K562 (cell line): ENCODE measurements around the gene EIF3K. TPM values are rescaled to one million over a fixed set of nuclear protein-coding genes. Genes with fewer than 3 reads are reported as not detected.

ENCODE experiments used
- BMI1 ChIP-seq: fragments of 150-350 bp; IDR thresholded peaks from 2 replicates; pipeline ENCODE4 v1.6.1; 2014; ENCODE audit warnings: low read length
- CBFA2T3 ChIP-seq: fragments of 450-650 bp; IDR thresholded peaks from 2 replicates; pipeline ENCODE4 v1.6.1; 2017
- EP400 ChIP-seq: fragments of 450-650 bp; IDR thresholded peaks from 2 replicates; pipeline ENCODE4 v1.6.1; 2017; ENCODE audit warnings: antibody characterized with exemption, mild to moderate bottlenecking, moderate library complexity
- ETS2 ChIP-seq: IDR thresholded peaks from 2 replicates; pipeline ENCODE4 v1.6.1; 2016; ENCODE audit warnings: borderline replicate concordance, missing genetic modification characterization, mild to moderate bottlenecking, moderate library complexity, missing compliant biosample characterization; ENCODE audit not compliant: poor library complexity, severe bottlenecking
- GABPB1 ChIP-seq: sonication (generic); formaldehyde crosslinking; IDR thresholded peaks from 2 replicates; pipeline ENCODE4 v1.8.0; 2022; ENCODE audit warnings: mild to moderate bottlenecking, missing genetic modification reagents
- JUN ChIP-seq, 2 experiments: sonication (generic) in 1 of 2; formaldehyde crosslinking in 1 of 2; IDR thresholded peaks; 2 replicates each; pipeline versions ENCODE4 v1.6.1 to v1.8.0; 2012 to 2022; ENCODE audit warnings: borderline replicate concordance in 2 of 2, mild to moderate bottlenecking in 2 of 2, improper control_type of control experiment in 1 of 2, low read depth in 1 of 2, low read length in 1 of 2, missing genetic modification reagents in 1 of 2
- NR2F6 ChIP-seq: fragments of 450-650 bp; formaldehyde crosslinking; IDR thresholded peaks from 2 replicates; pipeline ENCODE4 v1.4.0; 2020; ENCODE audit warnings: mild to moderate bottlenecking
- PTTG1 ChIP-seq: fragments of 450-650 bp; IDR thresholded peaks from 2 replicates; pipeline ENCODE4 v1.6.1; 2016; ENCODE audit warnings: low read depth, mild to moderate bottlenecking, missing genetic modification characterization, missing compliant biosample characterization
- SAP30 ChIP-seq: fragments of 200-600 bp; sonication (generic); IDR thresholded peaks from 2 replicates; pipeline ENCODE4 v1.6.1; 2012; ENCODE audit warnings: borderline replicate concordance, low read depth, mild to moderate bottlenecking, moderate library complexity, low read length, control low read depth, inconsistent platforms; ENCODE audit not compliant: insufficient read depth, poor library complexity, severe bottlenecking
- polyA plus RNA-seq, 8 experiments: library from polyadenylated mRNA; depleted of rRNA in 4 of 8; stranded (reverse) in 5 of 8; unstranded in 3 of 8; fragments of >200 nt; fragmentation: Nextera tagmentation in 2 of 8; fragmentation: Illumina TruSeq in 1 of 8; extraction: Ambion mirVana in 2 of 8; extraction: Trizol in 1 of 8; gene quantifications; 2 replicates each; pipeline versions ENCODE4 v1.2.1 to v1.2.3, GENCODE V29; 2011 to 2014; ENCODE audit warnings: inconsistent platforms in 1 of 8, missing spikeins in 1 of 8
- total RNA-seq, 7 experiments: library from RNA; depleted of rRNA in 6 of 7; stranded (reverse); fragments of >200 nt in 6 of 7; fragmentation: Illumina TruSeq in 2 of 7; extraction: Trizol in 2 of 7; gene quantifications; 2 replicates each; pipeline versions ENCODE4 v1.2.1 to v1.2.3, GENCODE V29; 2011 to 2021; ENCODE audit warnings: low replicate concordance in 1 of 7
- TF ChIP-seq, protein P1 (sequence below): fragments of 200-800 bp; sonication (Bioruptor generic); IDR thresholded peaks from 2 replicates; pipeline ENCODE4 v1.6.1; 2017; ENCODE audit warnings: missing genetic modification characterization, missing compliant biosample characterization
- TF ChIP-seq, protein P2 (sequence below): fragments of 450-650 bp; IDR thresholded peaks from 2 replicates; pipeline ENCODE4 v1.6.1; 2016; ENCODE audit warnings: borderline replicate concordance
- TF ChIP-seq, protein P3 (sequence below): sonication (generic); formaldehyde crosslinking; IDR thresholded peaks from 2 replicates; pipeline ENCODE4 v1.8.0; 2022; ENCODE audit warnings: mild to moderate bottlenecking, low read depth, missing genetic modification reagents
- TF ChIP-seq, protein P4 (sequence below): fragments of 250-450 bp; sonication (Bioruptor Pico); IDR thresholded peaks from 2 replicates; pipeline ENCODE4 v1.5.0; 2020; ENCODE audit warnings: mild to moderate bottlenecking, borderline replicate concordance
- TF ChIP-seq, protein P5 (sequence below): fragments of 450-650 bp; IDR thresholded peaks from one replicate; pipeline ENCODE4 v1.6.1; 2018; ENCODE audit warnings: mild to moderate bottlenecking, moderate library complexity; ENCODE audit not compliant: partially characterized antibody
- TF ChIP-seq, protein P6 (sequence below): fragments of 250-450 bp; sonication (Bioruptor Pico); IDR thresholded peaks from 2 replicates; pipeline ENCODE4 v1.5.0; 2020; ENCODE audit warnings: mild to moderate bottlenecking

Gene EIF3K
- total and polyA plus RNA-seq, 9 of the 15 experiments (the other 6 are each of a cell fraction or from before 2014, with no cell fraction given): 387 to 1,827 (median 733) TPM

DNA sequence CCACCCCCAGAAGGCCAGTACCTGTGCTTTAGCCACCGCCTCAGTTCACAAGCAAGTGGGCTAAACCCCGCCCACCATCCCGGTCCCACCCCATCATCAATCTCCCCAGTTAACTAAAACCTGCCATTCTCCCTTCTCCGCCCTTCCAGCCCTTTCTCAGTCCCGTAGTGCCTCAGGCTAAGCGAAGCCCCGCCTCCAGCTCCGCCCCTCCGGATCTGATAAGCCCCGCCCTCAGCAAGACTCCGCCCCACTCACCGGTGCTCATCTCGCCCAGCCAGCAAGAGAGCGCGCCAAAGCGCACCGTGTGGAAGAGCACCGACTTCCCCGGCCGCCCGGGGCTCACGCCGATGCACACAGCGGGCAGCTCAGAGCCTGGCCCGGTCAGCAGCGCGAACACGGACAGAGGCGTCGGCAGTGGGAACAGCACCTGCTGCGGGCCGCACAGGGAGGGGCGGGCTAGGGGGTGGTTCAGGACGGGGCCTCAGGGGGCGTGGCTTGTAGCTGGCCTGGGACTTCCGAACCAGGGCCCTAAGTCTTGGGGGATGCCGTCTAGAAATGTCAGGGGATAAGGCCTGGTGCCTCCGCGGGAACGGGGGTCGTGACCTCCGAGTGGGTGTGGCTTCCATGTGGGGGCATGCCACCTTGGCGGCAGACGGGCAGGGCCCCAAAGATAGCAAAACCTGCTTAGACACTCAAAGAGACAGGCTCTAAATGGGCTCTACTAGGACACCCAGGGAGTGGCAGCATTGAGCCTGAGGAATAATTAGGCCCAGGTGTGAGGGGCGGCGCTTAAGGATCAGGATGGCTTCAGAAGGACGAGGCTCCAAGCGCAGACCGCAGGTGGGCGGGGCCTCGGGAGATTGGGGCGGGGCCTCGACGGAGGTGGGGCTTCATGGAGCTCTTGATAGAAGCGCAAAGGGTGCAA, 22.7 kb upstream of the EIF3K start (continued):
- TF ChIP-seq JUN (IDR thresholded peaks at IDR 0.05; ENCODE audit: borderline replicate concordance, low read depth, low read length) (no peak), JUN (CRISPR knock-in tag; IDR thresholded peaks at IDR 0.05; ENCODE audit: borderline replicate concordance) (no peak), SAP30 (peak; percentile 42), NR2F6 (CRISPR knock-in tag) (no peak), ETS2 (tag) (no peak), CBFA2T3 (no peak), EP400 (no peak), PTTG1 (tag) (no peak), GABPB1 (CRISPR knock-in tag) (0 out of 2 replicates have a peak, but pooled peaks have one; percentile 25), BMI1 (no peak)
- TF ChIP-seq, protein P1, sequence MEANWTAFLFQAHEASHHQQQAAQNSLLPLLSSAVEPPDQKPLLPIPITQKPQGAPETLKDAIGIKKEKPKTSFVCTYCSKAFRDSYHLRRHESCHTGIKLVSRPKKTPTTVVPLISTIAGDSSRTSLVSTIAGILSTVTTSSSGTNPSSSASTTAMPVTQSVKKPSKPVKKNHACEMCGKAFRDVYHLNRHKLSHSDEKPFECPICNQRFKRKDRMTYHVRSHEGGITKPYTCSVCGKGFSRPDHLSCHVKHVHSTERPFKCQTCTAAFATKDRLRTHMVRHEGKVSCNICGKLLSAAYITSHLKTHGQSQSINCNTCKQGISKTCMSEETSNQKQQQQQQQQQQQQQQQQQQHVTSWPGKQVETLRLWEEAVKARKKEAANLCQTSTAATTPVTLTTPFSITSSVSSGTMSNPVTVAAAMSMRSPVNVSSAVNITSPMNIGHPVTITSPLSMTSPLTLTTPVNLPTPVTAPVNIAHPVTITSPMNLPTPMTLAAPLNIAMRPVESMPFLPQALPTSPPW (CRISPR knock-in tag): peak; percentile 83
- TF ChIP-seq, protein P2, sequence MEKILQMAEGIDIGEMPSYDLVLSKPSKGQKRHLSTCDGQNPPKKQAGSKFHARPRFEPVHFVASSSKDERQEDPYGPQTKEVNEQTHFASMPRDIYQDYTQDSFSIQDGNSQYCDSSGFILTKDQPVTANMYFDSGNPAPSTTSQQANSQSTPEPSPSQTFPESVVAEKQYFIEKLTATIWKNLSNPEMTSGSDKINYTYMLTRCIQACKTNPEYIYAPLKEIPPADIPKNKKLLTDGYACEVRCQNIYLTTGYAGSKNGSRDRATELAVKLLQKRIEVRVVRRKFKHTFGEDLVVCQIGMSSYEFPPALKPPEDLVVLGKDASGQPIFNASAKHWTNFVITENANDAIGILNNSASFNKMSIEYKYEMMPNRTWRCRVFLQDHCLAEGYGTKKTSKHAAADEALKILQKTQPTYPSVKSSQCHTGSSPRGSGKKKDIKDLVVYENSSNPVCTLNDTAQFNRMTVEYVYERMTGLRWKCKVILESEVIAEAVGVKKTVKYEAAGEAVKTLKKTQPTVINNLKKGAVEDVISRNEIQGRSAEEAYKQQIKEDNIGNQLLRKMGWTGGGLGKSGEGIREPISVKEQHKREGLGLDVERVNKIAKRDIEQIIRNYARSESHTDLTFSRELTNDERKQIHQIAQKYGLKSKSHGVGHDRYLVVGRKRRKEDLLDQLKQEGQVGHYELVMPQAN: peak; percentile 58; the same call in 1 of the 2 replicates
- TF ChIP-seq, protein P3, sequence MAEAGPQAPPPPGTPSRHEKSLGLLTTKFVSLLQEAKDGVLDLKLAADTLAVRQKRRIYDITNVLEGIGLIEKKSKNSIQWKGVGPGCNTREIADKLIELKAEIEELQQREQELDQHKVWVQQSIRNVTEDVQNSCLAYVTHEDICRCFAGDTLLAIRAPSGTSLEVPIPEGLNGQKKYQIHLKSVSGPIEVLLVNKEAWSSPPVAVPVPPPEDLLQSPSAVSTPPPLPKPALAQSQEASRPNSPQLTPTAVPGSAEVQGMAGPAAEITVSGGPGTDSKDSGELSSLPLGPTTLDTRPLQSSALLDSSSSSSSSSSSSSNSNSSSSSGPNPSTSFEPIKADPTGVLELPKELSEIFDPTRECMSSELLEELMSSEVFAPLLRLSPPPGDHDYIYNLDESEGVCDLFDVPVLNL: peak; percentile 48; the same call in 1 of the 2 replicates
- TF ChIP-seq, protein P4, sequence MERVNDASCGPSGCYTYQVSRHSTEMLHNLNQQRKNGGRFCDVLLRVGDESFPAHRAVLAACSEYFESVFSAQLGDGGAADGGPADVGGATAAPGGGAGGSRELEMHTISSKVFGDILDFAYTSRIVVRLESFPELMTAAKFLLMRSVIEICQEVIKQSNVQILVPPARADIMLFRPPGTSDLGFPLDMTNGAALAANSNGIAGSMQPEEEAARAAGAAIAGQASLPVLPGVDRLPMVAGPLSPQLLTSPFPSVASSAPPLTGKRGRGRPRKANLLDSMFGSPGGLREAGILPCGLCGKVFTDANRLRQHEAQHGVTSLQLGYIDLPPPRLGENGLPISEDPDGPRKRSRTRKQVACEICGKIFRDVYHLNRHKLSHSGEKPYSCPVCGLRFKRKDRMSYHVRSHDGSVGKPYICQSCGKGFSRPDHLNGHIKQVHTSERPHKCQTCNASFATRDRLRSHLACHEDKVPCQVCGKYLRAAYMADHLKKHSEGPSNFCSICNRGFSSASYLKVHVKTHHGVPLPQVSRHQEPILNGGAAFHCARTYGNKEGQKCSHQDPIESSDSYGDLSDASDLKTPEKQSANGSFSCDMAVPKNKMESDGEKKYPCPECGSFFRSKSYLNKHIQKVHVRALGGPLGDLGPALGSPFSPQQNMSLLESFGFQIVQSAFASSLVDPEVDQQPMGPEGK (CRISPR knock-in tag): no peak
- TF ChIP-seq, protein P5, sequence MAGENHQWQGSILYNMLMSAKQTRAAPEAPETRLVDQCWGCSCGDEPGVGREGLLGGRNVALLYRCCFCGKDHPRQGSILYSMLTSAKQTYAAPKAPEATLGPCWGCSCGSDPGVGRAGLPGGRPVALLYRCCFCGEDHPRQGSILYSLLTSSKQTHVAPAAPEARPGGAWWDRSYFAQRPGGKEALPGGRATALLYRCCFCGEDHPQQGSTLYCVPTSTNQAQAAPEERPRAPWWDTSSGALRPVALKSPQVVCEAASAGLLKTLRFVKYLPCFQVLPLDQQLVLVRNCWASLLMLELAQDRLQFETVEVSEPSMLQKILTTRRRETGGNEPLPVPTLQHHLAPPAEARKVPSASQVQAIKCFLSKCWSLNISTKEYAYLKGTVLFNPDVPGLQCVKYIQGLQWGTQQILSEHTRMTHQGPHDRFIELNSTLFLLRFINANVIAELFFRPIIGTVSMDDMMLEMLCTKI: no peak
- TF ChIP-seq, protein P6, sequence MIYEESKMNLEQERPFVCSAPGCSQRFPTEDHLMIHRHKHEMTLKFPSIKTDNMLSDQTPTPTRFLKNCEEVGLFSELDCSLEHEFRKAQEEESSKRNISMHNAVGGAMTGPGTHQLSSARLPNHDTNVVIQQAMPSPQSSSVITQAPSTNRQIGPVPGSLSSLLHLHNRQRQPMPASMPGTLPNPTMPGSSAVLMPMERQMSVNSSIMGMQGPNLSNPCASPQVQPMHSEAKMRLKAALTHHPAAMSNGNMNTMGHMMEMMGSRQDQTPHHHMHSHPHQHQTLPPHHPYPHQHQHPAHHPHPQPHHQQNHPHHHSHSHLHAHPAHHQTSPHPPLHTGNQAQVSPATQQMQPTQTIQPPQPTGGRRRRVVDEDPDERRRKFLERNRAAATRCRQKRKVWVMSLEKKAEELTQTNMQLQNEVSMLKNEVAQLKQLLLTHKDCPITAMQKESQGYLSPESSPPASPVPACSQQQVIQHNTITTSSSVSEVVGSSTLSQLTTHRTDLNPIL: no peak
